HG03439 (cell line): Measurements from ENCODE around the gene MYO16.
"Not testable (repeated sequence)": the region's sequence is repeated elsewhere in the genome, so short reads cannot be mapped to it uniquely, and the experiment has no call there.

Experiments
- ATAC-seq: cut with Tn5 transposase; IDR thresholded peaks from one replicate; pipeline ENCODE4 v1.9.1; 2021; ENCODE audit warnings: mild to moderate bottlenecking, moderate library complexity; ENCODE audit not compliant: unreplicated experiment

Gene MYO16

DNA sequence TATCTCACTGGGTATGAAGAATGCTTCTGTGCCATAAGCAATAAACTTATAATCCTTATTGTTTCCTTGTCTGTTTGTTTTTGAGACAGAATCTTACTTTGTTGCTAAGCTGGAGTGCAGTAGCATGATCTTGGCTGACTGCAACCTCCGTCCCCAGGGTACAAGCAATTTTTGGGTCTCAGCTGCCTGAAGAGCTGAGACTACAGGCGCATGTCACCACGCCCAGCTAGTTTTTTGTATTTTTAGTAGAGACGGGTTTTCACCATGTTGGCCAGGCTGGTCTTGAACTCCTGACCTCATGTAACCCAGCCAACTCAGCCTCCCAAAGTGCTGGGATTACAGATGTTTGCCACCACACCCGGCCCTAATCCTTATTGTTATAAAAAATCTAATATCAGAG is 112.5 kb downstream of the MYO16 start:
- no peak for ATAC-seq

DNA sequence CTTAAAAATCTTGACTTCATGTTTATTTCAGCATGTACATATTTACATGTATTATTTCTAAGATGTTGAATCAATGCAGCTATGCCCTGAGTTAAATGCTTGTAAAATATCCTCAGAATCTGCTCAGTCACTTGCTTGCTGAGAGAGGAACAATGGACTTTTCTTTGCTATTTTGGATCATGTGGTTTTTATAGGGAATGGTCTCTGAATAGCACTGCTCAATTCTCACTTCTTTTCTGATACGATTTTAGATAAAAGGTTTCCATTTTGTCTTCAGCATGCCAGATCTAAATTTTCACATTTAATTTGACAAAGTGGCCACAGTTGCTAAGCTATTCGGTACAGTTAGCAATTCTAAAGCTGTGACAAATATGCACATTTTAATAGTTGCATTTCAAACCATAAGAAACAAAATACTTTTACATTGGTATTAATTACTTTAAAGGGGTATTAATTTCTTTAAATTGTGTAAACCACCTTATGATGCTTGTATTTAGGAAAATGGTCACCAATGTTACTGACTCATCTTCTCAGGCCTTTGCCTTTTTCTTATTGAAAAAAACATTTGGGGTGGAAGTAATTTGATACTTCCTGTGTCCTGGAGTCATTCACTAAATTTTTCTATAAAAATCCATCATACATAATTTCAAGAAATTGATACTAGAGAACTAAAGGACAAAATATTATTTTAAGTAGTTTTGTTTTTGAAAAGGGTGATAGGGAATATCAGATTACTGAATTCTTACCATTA is 113.5 kb downstream of the MYO16 start:
- no peak for ATAC-seq

DNA sequence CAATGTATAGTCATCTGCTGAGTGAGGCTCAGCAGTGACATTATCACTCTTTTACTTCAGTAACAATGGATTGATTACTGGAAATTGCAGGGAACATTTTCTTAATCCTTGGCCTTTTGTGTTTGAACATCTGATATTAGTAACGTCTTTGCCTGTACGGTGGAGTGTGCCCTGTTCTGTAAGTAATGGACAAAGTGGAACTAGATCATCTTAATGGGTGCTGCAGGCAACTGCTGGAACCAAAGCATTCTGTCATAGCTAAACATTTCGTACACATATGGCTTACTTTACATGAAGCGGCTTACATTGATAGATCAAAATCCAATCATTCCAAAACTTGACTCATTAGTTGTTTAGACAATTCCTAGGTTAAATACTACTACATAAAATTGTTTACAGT is 114.1 kb downstream of the MYO16 start:
- no peak for ATAC-seq

DNA sequence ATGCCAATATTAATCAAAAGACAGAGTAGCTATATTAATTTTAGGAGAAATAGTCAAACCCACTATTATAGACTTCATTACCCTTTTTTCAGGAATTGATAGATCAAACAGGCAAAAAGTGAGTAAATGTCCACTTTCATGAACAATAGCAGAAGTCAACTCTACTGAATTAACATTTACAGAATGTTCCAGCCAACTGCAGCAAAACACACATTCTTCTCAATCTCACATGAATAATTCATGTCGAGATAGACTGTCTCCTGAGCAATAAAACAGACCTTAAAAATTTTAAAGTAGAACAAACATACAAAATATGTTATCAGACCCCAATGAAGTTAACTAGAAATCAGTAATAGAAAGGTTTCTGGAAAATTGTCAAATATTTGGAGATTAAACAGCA is 118.4 kb downstream of the MYO16 start:
- no peak for ATAC-seq

DNA sequence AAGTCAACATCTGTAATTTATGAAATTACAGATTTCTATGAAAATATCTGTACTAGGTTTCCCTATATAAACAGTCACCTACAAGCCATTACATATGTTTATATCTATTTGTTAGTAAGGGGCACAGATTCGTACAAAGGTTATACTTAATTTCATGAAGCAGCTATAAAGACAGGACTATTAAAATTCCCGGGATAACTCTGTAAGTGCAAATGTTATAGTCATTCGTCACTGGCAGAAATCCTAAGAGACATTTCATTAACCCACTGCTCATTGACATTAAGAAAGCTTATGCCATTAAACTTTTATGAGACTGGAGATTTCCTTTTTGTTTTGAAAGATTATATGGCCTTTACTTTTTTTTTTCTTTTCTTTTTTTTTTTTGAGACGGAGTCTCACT is 122.9 kb downstream of the MYO16 start:
- no peak for ATAC-seq

DNA sequence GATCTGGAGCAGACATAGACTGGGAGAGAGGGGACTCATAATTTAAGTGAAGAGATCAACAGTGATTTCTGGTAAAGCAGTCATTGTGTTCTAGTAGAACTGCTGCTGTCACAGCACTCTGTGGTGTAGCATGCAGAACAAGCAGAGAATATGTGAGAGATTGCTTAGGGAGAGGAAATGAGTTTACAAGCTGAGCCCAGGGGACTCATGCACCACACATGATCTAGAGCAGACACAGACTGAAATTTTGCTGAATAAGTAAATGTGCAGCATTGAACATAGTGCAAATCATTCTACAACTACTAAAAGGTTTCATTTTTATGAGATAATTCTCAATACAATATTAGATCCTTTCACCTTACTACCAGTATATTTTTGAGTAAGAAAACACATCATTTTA is 125.7 kb downstream of the MYO16 start:
- ATAC-seq = no peak

DNA sequence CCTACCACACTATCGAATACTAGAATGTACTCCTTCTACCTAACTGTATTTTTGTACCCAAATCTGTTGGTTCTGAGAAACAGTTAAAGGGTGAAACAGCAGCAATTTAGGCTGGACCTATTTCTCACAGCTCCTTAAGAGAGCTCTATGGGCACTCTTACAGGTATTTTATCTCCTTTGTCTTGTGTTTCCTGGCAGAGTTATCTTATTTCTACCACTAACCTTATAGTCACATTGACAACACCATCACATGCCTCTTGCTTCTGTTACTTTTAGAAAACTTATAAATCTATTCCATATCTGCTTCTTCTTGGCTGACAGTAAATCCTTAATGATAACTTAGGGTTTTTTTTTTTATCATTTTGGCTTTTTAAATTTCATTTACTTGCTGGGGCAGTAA is 130.7 kb downstream of the MYO16 start:
- no peak for ATAC-seq

DNA sequence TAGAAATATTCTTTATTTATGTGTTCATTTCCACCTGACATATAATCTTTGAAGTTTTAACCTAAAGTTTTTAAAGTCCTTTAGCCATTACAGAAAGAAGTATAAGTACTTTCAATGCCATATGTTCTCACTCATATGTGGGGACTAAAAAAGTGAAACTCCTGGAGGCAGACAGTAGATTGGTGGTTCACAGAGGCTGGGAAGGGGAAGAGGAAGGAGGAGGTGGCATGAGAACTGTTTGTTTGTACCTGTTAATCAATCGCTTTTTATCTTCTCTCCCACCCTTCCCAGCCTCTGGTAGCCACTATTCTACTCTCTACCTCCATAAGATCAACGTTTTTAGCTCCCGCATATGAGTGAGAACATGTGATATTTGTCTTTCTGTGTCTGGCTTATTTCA is 131.1 kb downstream of the MYO16 start:
- ATAC-seq = no peak

DNA sequence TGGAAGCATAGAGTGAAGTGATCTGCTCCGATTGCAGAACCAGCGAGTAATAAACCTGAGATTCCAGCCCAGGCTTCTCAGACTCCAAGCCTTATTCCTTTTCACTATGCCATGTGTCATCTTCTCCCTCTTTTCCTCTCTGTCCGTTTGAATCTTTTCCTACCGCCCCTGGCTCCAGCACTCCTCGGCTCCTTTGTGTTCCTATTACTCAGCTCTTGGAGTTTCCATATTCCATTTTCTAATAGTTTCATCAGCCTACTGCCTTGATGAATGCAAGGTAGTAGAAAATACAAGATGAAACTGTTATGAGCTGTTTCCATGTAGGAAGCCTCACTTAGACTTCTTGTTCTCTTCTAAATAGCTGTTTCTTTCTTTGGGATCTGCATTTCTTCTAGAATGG is 138.6 kb downstream of the MYO16 start:
- no peak for ATAC-seq

DNA sequence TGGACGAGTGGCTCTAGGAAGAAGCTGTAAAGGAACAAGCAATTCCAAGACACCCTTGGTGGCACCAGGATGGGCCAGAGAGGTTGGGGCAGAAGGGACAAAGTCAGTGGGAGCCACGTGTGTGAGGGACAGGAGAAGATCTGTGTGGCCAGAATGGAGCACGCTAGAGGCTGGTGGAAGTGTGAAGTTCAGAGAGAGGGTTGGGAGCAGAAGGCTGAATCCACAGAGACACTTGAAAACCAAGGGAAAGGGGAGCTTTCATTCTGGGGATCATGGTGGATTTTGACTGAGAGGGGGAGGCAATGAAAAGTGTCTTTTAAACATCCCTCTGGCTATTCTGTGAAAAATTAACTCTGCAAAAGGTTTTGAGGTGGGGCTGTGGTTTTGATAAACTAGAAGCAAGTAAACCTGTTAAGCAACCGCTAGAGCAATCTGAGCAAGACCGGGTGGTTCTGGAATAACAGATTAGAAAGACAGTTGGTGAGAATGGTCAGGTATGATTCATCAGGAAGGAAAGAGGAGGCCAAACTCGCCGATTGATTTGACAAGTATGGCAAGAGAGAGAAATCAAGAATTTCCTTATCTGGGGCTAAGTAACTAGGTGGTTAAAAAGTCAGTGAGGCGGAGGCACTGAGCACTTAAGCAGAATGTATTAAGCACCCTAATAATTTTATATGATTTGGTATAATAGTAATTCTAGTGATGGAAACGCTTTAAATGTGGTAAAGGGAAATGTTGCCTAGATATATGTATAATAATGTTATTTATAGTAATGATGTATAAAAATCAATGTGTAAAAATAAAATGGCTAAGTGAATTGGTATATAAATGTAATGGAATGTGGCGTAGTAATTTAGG is 140.0 kb downstream of the MYO16 start:
- ATAC-seq = no peak

DNA sequence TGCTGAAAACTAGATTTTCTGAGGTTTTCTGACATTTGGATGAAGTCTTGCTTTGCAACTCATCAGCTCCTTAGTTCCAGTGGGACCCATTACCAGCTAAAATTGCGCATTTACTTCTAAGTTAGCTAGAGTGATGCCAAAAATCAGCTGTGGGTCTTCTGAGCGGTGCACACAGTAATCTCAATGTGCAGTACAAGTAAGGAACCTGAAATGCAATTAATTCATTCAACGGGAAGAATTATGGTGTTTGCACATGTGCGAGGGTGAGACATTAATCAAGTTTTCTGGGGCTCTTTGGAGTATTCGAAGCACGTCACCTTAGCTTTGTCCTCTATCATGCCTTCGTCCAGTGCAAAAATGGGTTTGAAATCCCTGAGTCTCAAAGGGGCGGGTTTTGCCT is 146.2 kb downstream of the MYO16 start:
- ATAC-seq = no peak

DNA sequence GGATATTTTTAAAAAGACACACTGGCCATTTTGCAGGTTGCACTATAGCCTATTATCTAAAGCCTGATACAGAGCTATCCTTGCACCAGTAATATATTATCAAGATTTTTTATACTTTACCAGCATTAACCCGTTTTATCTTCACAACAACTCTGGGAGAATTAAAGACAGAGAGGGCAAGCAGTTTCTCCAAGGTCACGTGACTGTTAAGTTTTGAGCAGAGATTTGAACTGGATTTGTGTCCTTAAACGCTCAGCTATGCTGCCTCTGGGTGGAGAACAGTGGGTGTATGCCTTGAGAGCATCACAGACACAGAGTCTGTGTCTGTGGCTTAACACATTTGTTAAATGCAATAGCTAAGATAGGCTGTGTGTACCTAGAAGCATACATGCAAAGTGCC is 147.2 kb downstream of the MYO16 start:
- ATAC-seq = no peak

DNA sequence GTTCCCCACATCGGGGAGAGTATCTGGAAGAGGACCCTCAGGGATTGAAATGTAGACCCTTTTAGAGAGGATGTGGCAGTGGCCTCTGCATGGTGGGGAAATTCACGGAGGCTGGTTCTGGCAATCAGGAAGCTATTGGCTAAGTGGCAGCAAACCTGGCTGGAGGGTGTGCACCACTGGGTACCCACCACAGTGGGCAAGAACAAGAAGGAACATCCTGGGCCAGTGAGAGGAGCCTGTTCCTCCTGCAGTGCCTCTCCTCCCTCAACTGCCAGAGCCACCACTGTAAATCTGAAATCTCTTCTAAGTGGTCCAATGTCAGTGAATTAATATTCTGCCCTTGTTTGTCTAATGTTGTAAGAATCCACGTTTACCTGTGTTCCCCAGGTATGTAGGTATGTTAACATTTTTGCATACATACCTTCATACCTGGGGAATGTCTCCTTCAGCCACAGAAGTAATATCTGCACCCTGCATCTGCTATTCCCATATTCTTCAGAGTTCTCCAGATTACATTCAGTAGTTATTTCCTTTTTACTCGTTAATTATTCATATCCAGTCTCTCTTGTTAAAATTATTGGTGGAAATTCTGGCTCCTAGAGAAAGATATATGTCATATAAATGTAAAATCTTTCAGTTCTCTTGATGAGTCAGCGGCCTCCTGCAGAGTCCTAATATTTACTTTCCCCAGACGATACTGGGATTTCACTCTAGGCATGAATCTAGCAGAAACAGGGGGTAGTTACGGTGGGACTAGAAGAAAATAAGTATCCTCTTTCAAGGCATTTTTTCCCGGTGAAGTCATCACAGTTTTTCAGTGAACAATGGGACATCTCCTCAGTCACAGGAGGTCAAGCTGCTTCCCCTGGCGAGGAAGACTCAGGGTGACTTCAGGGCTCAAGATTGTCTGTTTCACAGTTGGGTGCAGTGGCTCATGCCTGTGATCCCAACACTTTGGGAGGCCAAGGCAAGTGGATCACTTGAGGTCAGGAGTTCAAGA is 148.3 kb downstream of the MYO16 start:
- ATAC-seq = no peak

DNA sequence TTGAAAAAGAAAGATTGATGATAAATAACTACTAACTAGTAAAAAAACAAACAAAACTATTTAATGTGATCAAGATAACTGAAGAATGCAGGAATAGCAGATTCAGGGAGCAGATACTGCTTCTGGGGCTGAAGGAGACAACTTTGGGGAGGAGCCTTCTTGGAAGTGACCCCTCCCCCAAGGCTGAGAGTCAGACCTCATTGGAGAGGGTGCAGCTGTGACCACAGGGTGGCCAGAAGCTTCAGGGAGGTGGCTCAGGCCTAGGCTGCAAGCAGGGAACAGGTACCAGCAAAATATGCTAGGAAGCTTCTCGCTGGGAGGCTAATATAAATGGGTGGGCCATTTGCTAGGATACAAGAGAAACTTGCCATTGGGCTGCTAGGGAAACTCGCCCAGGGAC is 149.9 kb downstream of the MYO16 start:
- no peak for ATAC-seq

DNA sequence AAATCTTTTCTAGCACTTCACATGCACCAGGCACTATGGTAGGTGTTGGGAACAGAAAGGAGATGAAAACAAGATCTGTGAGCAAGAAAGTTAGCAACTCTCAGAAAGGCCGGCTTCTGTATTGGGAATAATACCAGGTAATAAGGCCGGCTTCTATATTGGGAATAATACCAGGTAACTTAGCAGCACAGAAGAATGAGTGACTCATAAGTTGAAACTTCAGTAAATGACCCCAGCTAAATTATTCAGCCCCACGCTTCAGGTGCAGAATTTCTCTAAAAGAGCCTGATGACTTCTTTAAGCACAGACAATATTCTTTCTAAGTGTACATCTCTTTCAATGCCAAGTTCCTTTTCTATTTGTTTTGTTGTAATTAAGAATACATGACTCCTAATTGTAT is 151.3 kb downstream of the MYO16 start:
- ATAC-seq = no peak

DNA sequence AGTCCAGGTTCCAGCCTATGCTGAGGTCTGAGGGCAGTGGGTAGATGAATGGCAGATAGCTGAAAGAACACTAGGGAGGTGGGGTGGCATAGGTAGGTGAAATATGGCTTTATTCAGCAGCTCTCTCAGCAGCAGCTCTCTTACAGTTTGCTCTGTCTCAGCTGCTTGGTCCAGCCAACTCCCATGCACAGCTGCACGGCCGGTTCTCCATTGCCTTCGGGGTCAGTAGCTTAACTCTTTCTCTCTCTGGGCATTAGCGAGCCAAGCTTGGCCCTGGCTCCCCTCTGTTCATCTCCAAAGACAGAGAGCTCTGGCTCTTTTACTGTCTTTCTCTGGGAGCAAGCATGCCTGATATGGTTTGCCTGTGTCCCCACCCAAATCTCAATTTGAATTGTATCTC is 151.9 kb downstream of the MYO16 start:
- no peak for ATAC-seq

DNA sequence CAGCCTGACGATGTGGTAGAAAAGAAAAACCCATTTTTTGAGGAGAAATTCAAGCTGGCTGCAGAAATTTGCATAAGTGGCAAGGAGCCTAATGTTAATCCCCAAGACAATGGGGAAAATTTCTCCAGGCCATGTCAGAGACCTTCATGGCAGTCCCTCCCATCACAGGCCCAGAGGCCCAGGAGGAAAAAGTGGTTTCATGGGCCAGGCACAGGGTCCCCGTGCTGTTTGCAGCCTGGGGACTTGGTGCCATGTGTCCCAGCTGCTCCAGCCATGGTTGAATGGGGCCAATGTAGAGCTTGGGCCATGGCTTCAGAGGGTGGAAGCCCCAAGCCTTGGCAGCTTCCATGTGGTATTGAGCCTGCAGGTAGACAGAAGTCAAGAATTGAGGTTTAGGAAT is 153.1 kb downstream of the MYO16 start:
- ATAC-seq = not testable (repeated sequence)

DNA sequence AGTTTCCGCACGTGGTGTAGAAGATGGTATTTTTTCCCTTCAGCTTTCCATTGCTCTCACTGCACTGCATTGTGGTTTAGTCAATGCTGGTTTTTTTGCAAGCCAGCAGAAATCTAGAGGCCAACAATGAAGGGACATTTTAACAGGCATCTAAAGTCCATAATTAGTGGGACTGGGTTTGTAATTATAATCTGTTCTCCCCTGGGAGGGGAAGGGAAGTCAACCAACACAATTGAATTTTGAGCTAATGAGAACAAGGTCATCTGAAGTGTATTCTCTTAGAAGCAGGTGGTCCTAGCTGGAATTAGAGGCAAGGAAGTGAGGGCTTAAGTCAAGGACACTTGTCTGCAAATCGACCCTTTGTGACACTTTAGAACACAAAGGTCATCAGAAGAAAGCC is 156.4 kb downstream of the MYO16 start:
- no peak for ATAC-seq

DNA sequence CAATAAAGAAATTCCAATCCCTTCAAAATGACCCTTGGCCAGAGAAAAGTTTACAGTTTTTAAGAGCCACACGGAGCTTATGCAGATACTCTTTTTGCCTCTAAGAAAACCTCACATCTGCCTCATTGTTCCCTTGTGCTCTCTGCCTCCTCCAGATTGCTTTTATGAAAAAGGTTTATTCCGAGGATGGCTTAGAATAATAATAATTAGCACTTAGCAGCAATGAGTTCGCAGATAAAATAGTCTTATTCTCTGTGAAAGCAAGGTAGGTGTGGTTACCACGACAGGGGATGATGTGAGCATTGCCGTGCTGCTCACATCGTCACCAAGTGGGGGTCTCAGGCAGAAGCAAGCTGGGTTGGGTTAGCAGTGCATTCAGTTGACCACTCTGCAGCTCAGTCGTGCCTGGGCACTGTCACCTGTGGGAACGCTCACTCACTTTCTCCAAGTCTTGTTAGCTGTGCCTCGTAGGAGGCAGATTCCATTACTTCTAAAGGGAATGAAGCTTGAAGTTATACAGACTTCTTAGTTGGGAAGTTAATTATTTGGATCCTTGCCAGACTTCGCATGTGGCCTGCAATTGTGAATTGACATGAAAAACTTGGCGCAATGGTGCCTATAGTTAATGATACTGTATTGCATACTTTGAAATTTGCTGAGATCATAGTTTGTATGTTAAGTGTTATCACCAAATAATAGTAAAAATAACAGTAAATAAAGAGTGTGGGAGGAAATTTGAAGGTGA is 157.2 kb downstream of the MYO16 start:
- no peak for ATAC-seq

DNA sequence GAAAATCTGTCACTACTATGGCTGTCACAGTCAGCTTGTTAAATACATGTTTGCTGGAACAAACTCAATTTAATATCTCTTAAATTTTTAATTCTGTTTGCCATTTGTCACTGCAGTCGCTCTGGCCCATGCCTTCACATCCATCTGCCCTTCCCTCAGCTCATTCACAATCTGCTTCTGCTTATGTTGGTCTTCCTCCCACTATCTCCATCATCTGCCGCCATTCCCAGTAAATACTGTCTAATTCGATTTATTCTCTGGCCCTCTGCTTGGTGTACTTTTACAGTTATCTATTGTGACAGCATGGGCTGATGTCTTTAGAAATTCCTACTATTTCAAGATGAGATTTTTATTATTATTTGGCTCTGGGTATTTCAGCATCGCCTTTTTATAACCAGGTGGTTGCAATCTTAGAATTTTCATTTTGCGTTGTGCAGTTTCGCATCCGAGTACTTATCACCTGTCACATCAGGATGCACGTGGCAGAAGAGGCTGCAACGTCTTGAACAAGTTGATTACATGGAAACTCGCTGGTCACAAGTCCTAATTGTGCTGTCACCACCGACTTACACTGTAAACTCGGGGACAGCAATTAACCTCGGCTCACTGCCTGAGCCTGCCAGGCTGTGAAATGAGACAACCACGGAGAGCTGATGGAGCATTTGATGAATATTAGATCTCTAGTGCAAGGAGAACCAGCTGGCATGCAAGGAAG is 158.4 kb downstream of the MYO16 start:
- ATAC-seq = no peak
